HEK293 (cell line): ENCODE results near the gene CLASP1.
"Not testable (repeated sequence)": the region's sequence is repeated elsewhere in the genome, so short reads cannot be mapped to it uniquely, and the experiment has no call there.

Source experiments
- CTCF ChIA-PET: fragments of 350-600 bp; formaldehyde crosslinking; extraction: SDS; loops from one replicate; lab custom pipeline; 2021; ENCODE audit warnings: antibody characterized with exemption; lab: Yijun Ruan, JAX
- POLR2A ChIA-PET: fragments of 300-600 bp; formaldehyde crosslinking; extraction: SDS; loops from one replicate; lab custom pipeline; 2020; ENCODE audit warnings: antibody characterized with exemption, inconsistent platforms; lab: Yijun Ruan, JAX
- H3K27ac ChIP-seq: fragments of 200-500 bp; sonication (Bioruptor generic); 2 replicates; pipeline ENCODE4 v1.5.1; 2014; ENCODE audit warnings: low read depth, low read length, control low read depth, inconsistent platforms; ENCODE audit errors: extremely low read depth
- H3K36me3 ChIP-seq, 2 experiments: fragments of 200-500 bp in 1 of 2; sonication (Bioruptor generic) in 1 of 2; 1 replicate in 1 of 2; 2 replicates in 1 of 2; pipeline ENCODE4 v1.5.1; 2014 to 2017; ENCODE audit warnings: inconsistent platforms in 2 of 2, low read length in 2 of 2; ENCODE audit not compliant: control insufficient read depth in 2 of 2, insufficient read depth in 1 of 2
- H3K4me1 ChIP-seq: fragments of 200-500 bp; sonication (Bioruptor generic); 2 replicates; pipeline ENCODE4 v1.5.1; 2014; ENCODE audit warnings: mild to moderate bottlenecking, low read length, inconsistent platforms; ENCODE audit not compliant: control insufficient read depth, insufficient read depth
- H3K4me3 ChIP-seq: 2 replicates; pipeline ENCODE4 v1.5.1; 2011; ENCODE audit warnings: low read depth, mild to moderate bottlenecking, control low read depth, low read length, moderate library complexity
- H3K9me3 ChIP-seq: fragments of 200-500 bp; sonication (Bioruptor generic); 2 replicates; pipeline ENCODE4 v1.5.1; 2014; ENCODE audit warnings: low read depth, low read length, inconsistent platforms; ENCODE audit not compliant: control insufficient read depth, insufficient read depth
- ZBTB20 ChIP-seq: fragments of 450-650 bp; formaldehyde crosslinking; IDR thresholded peaks from 2 replicates; pipeline ENCODE4 v1.5.1; 2016; ENCODE audit warnings: missing biosample characterization, missing genetic modification characterization
- ZFP69B ChIP-seq: fragments of 450-650 bp; formaldehyde crosslinking; IDR thresholded peaks from 2 replicates; pipeline ENCODE4 v1.5.1; 2016; ENCODE audit warnings: missing biosample characterization, missing genetic modification characterization
- ZNF112 ChIP-seq: fragments of 450-650 bp; formaldehyde crosslinking; IDR thresholded peaks from 2 replicates; pipeline ENCODE4 v1.5.0; 2017; ENCODE audit warnings: missing biosample characterization, missing genetic modification characterization
- ZNF175 ChIP-seq: fragments of 450-650 bp; formaldehyde crosslinking; IDR thresholded peaks from 2 replicates; pipeline ENCODE4 v1.5.1; 2016; ENCODE audit warnings: missing biosample characterization, missing genetic modification characterization
- ZNF473 ChIP-seq: fragments of 450-650 bp; formaldehyde crosslinking; IDR thresholded peaks from 2 replicates; pipeline ENCODE4 v1.5.1; 2017; ENCODE audit warnings: missing biosample characterization, missing genetic modification characterization
- ZNF529 ChIP-seq: fragments of 450-650 bp; formaldehyde crosslinking; IDR thresholded peaks from 2 replicates; pipeline ENCODE4 v1.5.1; 2017; ENCODE audit warnings: missing genetic modification characterization, missing biosample characterization; ENCODE audit not compliant: insufficient replicate concordance
- ZNF548 ChIP-seq: fragments of 450-650 bp; formaldehyde crosslinking; IDR thresholded peaks from 2 replicates; pipeline ENCODE4 v1.5.1; 2016; ENCODE audit warnings: missing biosample characterization, missing genetic modification characterization
- ZNF555 ChIP-seq: fragments of 450-650 bp; formaldehyde crosslinking; conservative IDR thresholded peaks from 2 replicates; pipeline ENCODE4 v1.5.1; 2017; ENCODE audit warnings: missing biosample characterization, mild to moderate bottlenecking, missing genetic modification characterization, inconsistent platforms
- ZNF558 ChIP-seq: fragments of 450-650 bp; formaldehyde crosslinking; IDR thresholded peaks from 2 replicates; pipeline ENCODE4 v1.5.1; 2016; ENCODE audit warnings: missing biosample characterization, missing genetic modification characterization
- ZNF561 ChIP-seq: fragments of 450-650 bp; IDR thresholded peaks from 2 replicates; pipeline ENCODE4 v1.5.1; 2018; ENCODE audit warnings: missing biosample characterization, missing genetic modification characterization, borderline replicate concordance
- ZNF585B ChIP-seq: fragments of 450-650 bp; formaldehyde crosslinking; IDR thresholded peaks from 2 replicates; pipeline ENCODE4 v1.5.1; 2016; ENCODE audit warnings: missing biosample characterization, missing genetic modification characterization
- ZNF600 ChIP-seq: fragments of 450-650 bp; formaldehyde crosslinking; IDR thresholded peaks from 2 replicates; pipeline ENCODE4 v1.5.1; 2016; ENCODE audit warnings: missing biosample characterization, missing genetic modification characterization
- ZNF629 ChIP-seq: fragments of 450-650 bp; formaldehyde crosslinking; IDR thresholded peaks from 2 replicates; pipeline ENCODE4 v1.5.1; 2017; ENCODE audit warnings: missing biosample characterization, missing genetic modification characterization
- ZNF707 ChIP-seq: fragments of 450-650 bp; formaldehyde crosslinking; IDR thresholded peaks from 2 replicates; pipeline ENCODE4 v1.5.1; 2016; ENCODE audit warnings: missing biosample characterization, missing genetic modification characterization
- TF ChIP-seq, protein P1 (sequence below): fragments of 450-650 bp; formaldehyde crosslinking; IDR thresholded peaks from 2 replicates; pipeline ENCODE4 v1.5.1; 2016; ENCODE audit warnings: missing biosample characterization, missing genetic modification characterization
- TF ChIP-seq, protein P2 (sequence below): fragments of 450-650 bp; formaldehyde crosslinking; IDR thresholded peaks from 2 replicates; pipeline ENCODE4 v1.5.1; 2016; ENCODE audit warnings: missing biosample characterization, missing genetic modification characterization
- TF ChIP-seq, protein P3 (sequence below): fragments of 450-650 bp; formaldehyde crosslinking; IDR thresholded peaks from 2 replicates; pipeline ENCODE4 v1.5.1; 2017; ENCODE audit warnings: missing biosample characterization, mild to moderate bottlenecking, missing genetic modification characterization, moderate library complexity
- TF ChIP-seq, protein P4 (sequence below): fragments of 450-650 bp; formaldehyde crosslinking; IDR thresholded peaks from 2 replicates; pipeline ENCODE4 v1.5.1; 2016; ENCODE audit warnings: missing biosample characterization, missing genetic modification characterization

The CLASP1 gene

DNA sequence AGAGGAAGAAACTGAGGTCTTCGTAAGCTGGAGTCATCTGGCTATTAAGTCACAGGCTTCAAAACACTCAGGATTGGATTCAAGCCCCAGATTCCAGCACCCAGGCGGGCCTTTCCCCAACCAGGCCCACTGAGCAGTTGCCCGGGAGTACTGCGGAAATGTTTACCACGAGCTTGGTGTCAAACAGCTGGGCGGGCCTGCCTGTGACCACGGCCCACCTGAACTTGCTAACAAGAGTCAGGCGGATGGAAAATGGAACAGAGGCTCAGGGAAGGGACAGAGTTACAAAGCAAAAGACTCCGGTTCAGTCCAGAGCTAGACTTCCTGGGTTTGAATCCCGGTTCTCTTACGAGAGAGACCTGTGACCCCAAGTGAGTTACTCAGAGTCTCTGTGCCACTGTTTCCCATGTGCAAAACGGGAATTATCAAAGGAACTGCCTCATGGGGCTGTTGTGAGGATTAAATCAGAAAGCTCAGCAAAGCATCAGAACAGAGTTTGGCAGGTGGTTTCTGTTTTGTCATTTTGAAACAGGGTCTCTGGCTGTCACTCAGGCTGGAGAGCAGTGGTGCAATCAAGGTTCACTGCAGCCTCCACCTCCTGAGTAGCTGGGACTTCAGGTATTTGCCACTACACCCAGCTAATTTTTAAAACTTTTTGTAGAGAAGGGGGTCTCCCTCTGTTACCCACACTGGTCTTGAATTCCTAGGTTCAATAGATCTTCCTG, 315.3 kb downstream of the CLASP1 start (continued):
- no peak for TF ChIP-seq ZNF585B
- TF ChIP-seq ZNF707 (tag by site-specific recombination) = no peak
- TF ChIP-seq, protein P1, sequence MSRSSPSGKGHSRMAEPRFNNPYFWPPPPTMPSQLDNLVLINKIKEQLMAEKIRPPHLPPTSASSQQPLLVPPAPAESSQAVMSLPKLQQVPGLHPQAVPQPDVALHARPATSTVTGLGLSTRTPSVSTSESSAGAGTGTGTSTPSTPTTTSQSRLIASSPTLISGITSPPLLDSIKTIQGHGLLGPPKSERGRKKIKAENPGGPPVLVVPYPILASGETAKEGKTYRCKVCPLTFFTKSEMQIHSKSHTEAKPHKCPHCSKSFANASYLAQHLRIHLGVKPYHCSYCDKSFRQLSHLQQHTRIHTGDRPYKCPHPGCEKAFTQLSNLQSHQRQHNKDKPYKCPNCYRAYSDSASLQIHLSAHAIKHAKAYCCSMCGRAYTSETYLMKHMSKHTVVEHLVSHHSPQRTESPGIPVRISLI (tag by site-specific recombination) = no peak
- no peak for TF ChIP-seq ZBTB20 (tag by site-specific recombination)
- TF ChIP-seq, protein P2, sequence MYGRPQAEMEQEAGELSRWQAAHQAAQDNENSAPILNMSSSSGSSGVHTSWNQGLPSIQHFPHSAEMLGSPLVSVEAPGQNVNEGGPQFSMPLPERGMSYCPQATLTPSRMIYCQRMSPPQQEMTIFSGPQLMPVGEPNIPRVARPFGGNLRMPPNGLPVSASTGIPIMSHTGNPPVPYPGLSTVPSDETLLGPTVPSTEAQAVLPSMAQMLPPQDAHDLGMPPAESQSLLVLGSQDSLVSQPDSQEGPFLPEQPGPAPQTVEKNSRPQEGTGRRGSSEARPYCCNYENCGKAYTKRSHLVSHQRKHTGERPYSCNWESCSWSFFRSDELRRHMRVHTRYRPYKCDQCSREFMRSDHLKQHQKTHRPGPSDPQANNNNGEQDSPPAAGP (tag by site-specific recombination) = no peak
- no peak for TF ChIP-seq ZNF555 (tag by site-specific recombination)
- TF ChIP-seq, all 188 proteins: peak for 0

DNA sequence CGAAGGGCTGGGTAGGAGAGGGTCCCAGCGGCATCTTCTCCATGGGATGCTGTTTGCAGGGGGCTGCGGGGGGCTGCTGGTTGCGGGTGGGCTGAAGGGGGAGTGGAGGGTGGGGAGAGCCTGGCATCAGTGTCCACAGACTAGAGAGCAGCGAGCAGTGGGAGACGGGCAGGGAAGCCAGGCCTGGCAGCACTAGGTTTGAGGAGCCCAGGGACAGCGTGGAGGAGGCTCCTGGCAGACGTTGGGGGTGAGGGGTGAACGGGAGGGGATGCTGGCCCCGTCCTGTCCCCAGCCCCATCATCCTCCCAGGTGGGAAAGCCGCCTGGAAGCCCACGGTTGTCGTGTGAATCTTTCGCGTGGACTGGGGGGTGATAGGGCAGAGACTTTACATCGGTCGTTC, 316.0 kb downstream of the CLASP1 start:
- Histone ChIP-seq H3K9me3 (no peaks in the 10 kb centered on the region), H3K4me3 (no peak overlapping the region), H3K27ac (no peak overlapping the region), H3K36me3 (peaks cover 0 to 2% of the 10 kb centered on the region in 2 experiments; a peak in 1 of 3 replicates), H3K4me1 (no peaks in the 10 kb centered on the region)
- ChIA-PET CTCF (no interaction called here), POLR2A (no interaction called here)
- TF ChIP-seq ZNF529 (tag by site-specific recombination) (no peak), ZNF629 (tag by site-specific recombination) (no peak), ZNF561 (no peak), ZFP69B (no peak), ZNF707 (tag by site-specific recombination) (no peak), ZNF548 (no peak), ZNF558 (tag by site-specific recombination) (no peak), ZNF473 (no peak), ZNF175 (no peak), ZNF112 (no peak), ZNF600 (tag by site-specific recombination) (no peak)
- TF ChIP-seq, protein P3, sequence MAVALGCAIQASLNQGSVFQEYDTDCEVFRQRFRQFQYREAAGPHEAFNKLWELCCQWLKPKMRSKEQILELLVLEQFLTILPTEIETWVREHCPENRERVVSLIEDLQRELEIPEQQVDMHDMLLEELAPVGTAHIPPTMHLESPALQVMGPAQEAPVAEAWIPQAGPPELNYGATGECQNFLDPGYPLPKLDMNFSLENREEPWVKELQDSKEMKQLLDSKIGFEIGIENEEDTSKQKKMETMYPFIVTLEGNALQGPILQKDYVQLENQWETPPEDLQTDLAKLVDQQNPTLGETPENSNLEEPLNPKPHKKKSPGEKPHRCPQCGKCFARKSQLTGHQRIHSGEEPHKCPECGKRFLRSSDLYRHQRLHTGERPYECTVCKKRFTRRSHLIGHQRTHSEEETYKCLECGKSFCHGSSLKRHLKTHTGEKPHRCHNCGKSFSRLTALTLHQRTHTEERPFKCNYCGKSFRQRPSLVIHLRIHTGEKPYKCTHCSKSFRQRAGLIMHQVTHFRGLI = no peak
- TF ChIP-seq, protein P4, sequence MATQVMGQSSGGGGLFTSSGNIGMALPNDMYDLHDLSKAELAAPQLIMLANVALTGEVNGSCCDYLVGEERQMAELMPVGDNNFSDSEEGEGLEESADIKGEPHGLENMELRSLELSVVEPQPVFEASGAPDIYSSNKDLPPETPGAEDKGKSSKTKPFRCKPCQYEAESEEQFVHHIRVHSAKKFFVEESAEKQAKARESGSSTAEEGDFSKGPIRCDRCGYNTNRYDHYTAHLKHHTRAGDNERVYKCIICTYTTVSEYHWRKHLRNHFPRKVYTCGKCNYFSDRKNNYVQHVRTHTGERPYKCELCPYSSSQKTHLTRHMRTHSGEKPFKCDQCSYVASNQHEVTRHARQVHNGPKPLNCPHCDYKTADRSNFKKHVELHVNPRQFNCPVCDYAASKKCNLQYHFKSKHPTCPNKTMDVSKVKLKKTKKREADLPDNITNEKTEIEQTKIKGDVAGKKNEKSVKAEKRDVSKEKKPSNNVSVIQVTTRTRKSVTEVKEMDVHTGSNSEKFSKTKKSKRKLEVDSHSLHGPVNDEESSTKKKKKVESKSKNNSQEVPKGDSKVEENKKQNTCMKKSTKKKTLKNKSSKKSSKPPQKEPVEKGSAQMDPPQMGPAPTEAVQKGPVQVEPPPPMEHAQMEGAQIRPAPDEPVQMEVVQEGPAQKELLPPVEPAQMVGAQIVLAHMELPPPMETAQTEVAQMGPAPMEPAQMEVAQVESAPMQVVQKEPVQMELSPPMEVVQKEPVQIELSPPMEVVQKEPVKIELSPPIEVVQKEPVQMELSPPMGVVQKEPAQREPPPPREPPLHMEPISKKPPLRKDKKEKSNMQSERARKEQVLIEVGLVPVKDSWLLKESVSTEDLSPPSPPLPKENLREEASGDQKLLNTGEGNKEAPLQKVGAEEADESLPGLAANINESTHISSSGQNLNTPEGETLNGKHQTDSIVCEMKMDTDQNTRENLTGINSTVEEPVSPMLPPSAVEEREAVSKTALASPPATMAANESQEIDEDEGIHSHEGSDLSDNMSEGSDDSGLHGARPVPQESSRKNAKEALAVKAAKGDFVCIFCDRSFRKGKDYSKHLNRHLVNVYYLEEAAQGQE (tag by site-specific recombination) = no peak
- TF ChIP-seq, all 188 proteins: peak for 0

DNA sequence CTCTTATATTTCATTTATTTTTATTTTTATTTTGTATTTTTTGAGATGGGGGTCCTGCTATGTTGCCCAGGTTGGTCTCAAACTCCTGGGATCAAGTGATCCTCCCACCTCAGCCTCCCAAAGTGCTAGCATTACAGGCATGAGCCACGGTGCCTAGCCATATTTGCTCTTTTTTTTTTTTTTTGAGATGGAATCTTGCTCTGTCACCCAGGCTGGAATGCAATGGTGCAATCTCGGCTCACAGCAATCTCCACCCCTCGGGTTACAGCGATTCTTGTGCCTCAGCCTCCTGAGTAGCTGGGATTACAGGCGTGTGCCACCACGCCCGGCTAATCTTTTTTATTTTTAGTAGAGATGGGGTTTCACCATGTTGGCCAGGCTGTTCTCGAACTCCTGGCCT, 317.9 kb downstream of the CLASP1 start:
- H3K36me3 ChIP-seq, H3K27ac ChIP-seq, H3K4me3 ChIP-seq, H3K9me3 ChIP-seq, H3K4me1 ChIP-seq: not testable (repeated sequence)
- POLR2A ChIA-PET = interaction anchor here (0.7 kb wide), 1 partner anchor 11 kb away, joined by 5 read pairs; no protein-coding TSS in a partner anchor
- CTCF ChIA-PET = interaction anchor here (0.6 kb wide), 1 partner anchor 46 kb away, joined by 3 read pairs; no protein-coding TSS in a partner anchor
